ENCODE results near the gene HLA-DOB.
"Not testable (repeated sequence)": the region's sequence is repeated elsewhere in the genome, so short reads cannot be mapped to it uniquely, and the experiment has no call there.

HLA-DOB gene

GRCh38 chr6:32815115-32815514, 1.7 kb downstream of the HLA-DOB start:
- DNase-seq (ENCODE audit: low read depth, low spot score): no peak

- DNase-seq (ENCODE audit: low read depth, low spot score): no peak
Measured at GRCh38 chr6:32814145-32814544, 2.7 kb downstream of the HLA-DOB start.

GRCh38 chr6:32809171-32809570, 7.6 kb downstream of the HLA-DOB start:
- no peak for DNase-seq (ENCODE audit: low read depth, low spot score)

- DNase-seq (ENCODE audit: low read depth, low spot score): no peak
Measured at GRCh38 chr6:32807020-32807580, 9.7 kb downstream of the HLA-DOB start.

DNA sequence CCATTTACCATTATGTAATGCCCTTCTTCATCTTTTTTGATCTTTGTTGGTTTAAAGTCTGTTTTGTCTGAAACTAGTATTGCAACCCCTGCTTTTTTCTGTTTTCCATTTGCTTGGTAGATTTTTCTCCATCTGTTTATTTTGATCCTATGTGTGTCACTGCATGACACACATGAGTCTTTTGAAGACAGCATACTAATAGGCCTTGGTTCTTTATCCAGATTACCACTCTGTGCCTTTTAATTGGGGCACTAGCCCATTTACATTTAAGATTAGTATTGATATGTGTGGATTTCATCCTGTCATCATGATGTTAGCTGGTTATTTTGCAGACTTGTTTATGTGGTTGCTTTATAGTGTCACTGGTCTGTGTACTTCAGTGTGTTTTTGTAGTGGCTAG, 11.4 kb downstream of the HLA-DOB start:
- not testable (repeated sequence) for DNase-seq (ENCODE audit: low read depth, low spot score)

GRCh38 chr6:32803416-32803815, 13.4 kb downstream of the HLA-DOB start:
- no peak for DNase-seq (ENCODE audit: low read depth, low spot score)

- DNase-seq (ENCODE audit: low read depth, low spot score): no peak
Measured at GRCh38 chr6:32799740-32800139, 17.1 kb downstream of the HLA-DOB start.

- no peak for DNase-seq (ENCODE audit: low read depth, low spot score)
Measured at GRCh38 chr6:32799168-32799567, 17.6 kb downstream of the HLA-DOB start.

DNA sequence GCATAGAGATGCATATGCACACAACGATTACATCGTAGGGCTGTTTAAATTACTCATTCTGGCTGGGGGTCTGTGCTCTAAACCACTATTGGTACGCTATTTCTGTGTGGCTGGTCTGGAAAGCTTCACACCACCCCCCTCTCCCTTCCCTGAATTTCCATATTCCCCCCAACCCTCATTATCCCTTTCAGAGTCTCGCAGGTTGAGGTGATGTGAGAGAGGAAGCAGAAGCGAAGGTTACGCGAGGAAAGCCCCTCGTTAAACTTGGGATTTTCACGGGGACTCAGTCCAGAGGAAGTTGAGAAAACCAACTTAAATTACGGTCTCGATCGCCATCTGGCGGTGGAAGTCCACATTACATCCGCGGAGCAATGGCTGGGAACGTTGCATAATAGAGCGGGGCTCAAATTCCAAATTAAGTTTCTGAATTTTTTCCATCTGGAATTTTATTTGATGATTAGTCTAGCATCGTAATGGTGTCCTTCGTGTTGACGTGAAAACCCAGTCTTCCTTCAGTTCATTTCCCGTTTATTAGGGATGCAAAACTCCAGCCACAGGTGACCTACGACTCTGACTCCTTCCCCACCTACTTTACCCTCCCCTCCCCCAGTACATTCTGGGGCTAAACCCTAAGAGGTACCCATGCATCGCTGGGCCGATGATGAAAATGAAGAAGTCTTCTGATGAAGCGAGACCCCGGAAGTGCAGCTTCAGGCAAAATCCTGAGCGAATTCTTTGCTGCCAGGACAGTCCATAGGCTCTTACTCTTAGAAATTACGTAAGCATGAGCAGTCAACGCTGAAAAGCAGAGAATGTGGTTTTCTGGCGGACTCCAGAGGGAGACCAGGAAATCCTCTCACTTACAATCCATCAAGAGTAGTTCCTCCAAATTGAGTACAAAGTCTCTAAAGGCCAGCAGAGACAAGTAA, 19.7 kb downstream of the HLA-DOB start:
- DNase-seq (ENCODE audit: low read depth, low spot score): peak; percentile 81

DNA sequence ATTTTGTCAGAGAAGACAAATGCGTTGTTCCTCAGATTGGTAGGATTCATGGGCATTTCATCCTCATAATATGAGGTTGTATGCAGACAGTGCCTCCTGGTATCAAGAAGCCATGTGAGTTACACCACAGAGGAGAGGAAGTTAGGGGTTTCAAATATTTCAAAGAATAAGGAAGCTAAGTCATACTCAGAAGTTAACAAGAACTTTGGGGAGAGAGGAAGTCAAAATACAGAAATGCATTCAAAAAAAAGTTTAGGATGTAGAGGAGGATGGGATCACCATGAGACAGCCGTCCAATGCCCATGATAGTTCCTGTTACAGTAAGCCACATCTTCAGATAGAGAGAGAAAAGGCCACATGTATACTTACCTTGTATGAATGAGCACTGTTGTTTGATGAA, 22.3 kb downstream of the HLA-DOB start:
- no peak for DNase-seq (ENCODE audit: low read depth, low spot score)

DNA sequence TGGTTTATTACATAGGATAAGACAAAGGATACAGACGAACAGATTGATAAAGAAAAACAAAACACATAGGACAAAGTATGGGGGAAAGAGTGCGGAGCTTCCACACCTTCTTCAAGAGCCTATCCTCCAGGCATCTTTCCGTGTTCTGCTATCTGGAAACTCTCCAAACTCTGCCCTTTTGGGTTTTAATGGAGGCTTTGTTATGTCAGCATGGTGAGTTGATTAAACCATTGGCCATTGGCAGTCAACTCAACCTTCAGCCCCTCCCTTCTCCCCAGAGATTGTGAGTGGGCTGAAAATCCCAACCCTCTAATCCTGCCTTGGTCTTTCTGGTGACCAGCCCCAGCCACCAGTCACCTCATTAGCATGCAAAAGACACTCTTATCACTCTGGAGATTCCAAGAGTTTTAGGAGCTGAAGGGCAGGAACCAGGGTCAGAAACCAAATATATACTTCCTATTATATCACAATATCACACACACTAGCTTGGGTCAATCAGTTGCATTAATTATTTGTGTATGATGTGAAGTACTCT, 23.8 kb downstream of the HLA-DOB start:
- no peak for DNase-seq (ENCODE audit: low read depth, low spot score)

- DNase-seq (ENCODE audit: low read depth, low spot score): no peak
Measured at GRCh38 chr6:32790306-32790705, 26.5 kb downstream of the HLA-DOB start.

DNA sequence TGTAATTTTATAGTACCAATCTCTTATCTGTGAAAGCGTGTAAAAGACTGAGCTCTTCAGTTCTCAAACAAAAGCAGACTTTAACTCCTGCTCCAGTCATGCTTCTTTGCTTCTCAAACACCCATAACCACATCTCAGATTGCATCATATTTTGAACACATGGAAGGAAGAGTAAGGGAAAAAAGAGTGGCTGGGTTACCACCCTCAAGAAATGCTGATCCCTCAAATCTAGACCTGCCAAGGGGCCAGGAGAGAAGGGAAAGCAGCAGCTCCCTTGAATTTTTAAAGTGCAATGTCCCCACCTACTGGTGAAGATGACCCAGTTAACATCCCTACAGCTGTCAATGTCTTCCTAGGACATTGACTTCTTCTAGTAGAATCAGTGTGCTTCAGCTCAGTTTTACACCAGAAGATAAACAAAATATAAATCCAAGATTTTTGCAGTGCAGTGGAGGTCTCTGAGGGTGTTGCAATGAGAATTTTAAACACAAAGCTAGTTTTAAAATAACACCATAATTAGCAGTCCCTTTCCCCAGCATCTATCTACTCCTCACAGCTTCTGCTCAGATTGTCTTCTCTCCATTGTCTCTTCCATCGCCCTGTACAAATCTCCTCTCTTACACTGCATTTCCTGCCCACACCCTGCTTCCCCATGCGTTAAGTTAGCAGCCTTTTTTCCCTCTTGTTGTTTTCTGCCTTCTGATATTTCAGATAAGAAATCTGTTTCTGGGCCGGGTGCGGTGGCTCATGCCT, 30.8 kb downstream of the HLA-DOB start:
- DNase-seq (ENCODE audit: low read depth, low spot score): peak; percentile 54

DNA sequence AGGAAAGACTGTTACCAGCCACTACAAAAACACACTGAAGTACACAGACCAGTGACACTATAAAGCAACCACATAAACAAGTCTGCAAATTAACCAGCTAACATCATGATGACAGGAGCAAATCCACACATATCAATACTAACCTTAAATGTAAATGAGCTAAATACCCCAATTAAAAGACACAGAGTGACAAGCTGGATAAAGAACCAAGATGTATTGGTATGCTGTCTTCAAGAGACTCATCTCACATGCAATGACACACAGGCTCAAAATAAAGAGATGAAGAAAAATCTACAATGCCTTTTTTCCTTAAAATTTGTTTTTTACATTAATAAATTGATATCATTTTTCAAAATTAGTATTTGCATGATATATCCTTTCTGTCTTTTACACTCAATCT, 33.9 kb downstream of the HLA-DOB start:
- DNase-seq (ENCODE audit: low read depth, low spot score): not testable (repeated sequence)

- no peak for DNase-seq (ENCODE audit: low read depth, low spot score)
Measured at GRCh38 chr6:32779036-32779435, 37.8 kb downstream of the HLA-DOB start.

- no peak for DNase-seq (ENCODE audit: low read depth, low spot score)
Measured at GRCh38 chr6:32775071-32775470, 41.7 kb downstream of the HLA-DOB start.

- DNase-seq (ENCODE audit: low read depth, low spot score): no peak
Measured at GRCh38 chr6:32774426-32774825, 42.4 kb downstream of the HLA-DOB start.

- DNase-seq (ENCODE audit: low read depth, low spot score): no peak
Measured at GRCh38 chr6:32772656-32773055, 44.1 kb downstream of the HLA-DOB start.

- no peak for DNase-seq (ENCODE audit: low read depth, low spot score)
Measured at GRCh38 chr6:32764048-32764447, 52.8 kb downstream of the HLA-DOB start.

DNA sequence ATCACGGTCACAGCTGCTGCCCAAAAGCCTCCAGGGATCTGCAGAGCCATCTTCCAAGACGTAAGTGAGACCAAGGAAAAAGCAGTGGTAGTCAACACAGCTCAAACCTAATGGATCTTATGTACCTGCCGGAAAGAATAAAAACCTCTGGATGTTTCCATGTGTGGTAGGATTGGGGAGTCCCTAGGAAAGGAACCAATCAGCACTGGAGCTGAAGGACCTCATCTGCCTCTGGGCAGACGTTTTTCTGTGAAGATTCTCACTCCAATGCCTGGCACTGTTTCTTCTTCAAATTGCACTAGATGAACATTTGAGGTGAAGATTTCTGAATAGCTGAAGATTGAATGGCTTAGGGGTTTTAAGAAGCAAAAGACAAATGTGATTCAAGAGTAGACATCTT, 53.4 kb downstream of the HLA-DOB start, which contains the start of gene HLA-DQB2:
Gene HLA-DQB2, minus strand, starts transcription at position 112 of the 400 bp plus-strand sequence. Its CDS starts 62 bp downstream, at position 50.
- peak; percentile 2 for DNase-seq (ENCODE audit: low read depth, low spot score)

Measured in astrocyte of the hippocampus (primary cell).